GM18868 (cell line): ENCODE measurements around the gene LSM2.

Experiments used
- ATAC-seq: cut with Tn5 transposase; IDR thresholded peaks from one replicate; pipeline ENCODE4 v1.9.1; 2021; ENCODE audit warnings: mild to moderate bottlenecking, moderate library complexity; ENCODE audit not compliant: unreplicated experiment

Gene LSM2

DNA sequence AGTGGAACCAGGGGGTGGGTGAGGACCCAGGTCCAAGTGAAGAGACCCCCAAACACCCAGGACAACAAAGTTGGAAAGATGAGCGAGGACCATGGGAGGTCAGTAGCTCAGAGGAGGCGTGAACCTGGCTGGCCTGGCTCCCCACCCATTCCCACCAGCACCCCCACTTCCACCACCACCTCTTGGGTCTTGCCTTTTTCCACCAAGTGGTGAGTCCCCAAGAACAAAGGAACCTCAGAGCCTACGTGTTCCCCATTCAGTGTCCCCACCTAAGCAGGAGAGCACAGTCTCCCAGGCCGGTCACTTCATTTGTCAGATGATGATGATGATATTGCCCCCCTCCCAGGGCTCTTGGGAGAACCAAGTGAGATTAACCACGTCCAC lies 29.1 kb downstream of the LSM2 start:
- no peak for ATAC-seq

DNA sequence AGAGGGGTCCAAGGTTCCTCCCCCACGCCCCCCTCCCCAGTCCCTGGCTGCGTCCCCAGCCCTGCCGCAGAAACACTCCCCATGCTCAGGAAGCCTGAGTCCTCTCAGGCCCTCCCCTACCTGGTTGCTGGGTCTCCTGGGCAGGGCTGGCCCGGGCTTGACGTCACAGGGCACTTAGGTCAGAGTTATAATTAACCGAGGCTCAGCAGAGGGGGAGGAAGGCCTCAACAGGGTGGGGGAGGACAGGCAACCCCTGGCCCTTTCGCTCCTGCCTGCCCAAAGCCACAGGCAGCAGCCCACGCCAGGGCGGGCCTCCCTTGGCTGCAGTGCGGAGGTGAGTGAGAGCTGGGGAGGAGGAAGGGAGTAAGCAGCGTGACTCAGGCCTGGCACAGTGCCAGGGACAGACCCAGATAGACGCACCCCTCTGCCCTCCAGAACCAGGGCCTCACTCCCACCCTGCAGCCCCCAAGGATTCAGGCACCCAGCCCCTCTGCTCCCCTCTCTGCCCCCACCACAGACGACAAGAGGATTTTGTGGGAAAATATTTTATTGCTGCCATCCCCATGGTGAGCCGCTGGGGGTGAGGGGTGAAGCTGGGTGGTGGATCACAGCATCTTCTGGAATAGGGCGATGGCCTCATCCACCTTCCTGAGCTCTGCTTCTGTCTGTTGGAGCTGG lies 29.6 kb downstream of the LSM2 start, which contains the start of gene VWA7:
TSS of gene VWA7 (minus strand) at position 340 of the 678 bp plus-strand sequence. CDS start 549 bp downstream, outside the sequence.
- peak; percentile 87 for ATAC-seq

DNA sequence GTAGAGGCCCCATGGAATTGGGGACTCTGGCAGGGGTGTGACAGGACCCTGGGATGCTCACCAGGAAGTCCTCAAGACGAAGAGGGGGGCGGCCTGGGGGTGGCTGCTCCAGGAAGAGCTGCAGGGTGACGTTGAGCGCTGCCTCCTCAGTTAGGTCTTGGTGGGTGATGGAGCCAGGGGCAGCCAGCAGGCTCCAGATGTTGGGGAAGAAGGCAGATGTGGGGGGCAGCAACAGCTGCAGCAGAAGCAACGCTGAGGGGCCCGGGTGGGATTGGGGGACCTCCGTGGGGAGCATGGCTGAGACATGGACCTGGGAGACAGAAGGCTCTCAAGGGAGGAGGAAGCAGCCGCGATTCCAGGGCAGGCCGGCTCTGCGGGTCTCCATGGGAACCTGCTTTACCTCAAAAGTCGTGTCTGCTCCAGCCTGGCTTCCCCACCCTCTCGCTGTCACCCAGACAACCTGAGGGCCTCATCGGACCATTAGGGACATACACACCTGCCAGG lies 30.2 kb downstream of the LSM2 start:
- ATAC-seq = no peak

DNA sequence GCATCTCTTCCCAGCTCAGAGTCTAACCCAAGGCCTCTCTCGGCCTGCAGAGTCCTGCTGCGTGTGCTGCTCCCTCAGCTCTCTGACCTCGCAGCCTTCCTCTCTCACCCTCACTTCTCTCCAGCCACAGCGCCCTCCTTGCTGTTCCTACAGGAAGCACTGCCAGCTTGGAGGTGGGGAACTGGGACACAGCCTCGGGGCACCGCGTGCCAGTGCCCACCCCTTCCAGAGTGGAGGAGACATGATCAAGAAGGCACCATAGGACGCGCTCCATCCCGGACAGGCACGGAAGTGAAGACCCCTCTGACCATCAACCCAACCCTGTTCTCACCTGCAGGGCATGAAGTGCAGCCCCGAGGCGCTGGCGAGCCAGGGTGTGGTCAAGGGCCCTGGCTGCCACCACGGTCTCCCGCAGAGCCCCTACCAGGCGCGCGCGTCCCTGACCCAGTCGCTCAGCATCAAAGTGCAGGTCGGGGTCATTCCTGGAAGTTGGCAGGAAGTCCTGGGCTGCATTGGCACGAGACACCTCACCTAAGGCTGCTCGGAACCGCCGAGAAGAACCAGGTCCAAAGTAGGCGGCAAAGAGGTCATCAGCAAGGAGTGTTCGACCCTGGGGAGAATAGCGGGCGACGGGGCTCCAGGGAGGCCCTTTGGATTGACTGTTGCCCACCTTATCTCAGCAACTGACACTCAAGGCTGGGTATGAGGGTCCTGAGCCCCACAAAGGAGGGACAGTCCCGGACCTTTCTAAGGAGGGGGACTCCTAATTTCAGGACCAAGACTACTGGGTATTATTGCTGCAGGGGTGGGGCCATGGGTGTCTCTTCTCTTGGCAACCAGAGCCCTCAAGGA lies 30.9 kb downstream of the LSM2 start:
- ATAC-seq = no peak

DNA sequence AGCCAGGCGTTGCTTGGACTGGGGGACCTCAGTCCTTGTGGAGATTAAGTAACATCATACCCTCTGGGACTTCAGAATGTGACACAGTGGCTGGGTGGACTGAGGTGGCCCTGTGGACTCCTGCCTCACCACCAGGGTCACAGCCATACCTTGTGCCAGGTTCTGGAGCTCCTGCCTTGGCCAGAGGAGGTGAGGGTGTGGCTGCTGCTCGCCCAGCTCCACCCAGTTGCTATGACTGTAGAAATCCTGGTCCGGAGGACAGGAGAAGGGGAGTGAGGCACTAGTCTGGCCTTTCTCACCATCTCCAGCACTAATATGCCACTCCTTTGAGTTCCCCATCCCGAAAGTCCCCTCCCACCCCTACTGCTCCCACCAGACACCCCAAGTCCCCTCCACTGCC lies 31.6 kb downstream of the LSM2 start:
- no peak for ATAC-seq

DNA sequence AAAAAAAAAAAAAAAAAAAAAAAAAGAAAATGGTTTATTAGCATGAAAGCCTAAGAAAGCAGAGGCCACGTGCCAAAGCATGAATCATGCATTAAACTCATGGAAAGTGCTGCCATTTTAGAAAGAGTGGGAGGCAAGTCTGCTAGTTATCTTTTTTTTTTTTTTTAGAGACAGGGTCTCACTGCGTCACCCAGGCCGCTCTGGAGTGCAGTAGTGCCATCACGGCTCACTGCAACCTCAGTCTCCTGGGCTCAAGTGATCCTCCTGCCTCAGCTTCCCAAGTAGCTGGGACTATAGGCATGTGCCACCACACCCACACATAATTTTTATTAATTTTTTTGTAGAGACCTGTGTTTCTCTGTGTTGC lies 34.8 kb downstream of the LSM2 start:
- ATAC-seq = no peak

DNA sequence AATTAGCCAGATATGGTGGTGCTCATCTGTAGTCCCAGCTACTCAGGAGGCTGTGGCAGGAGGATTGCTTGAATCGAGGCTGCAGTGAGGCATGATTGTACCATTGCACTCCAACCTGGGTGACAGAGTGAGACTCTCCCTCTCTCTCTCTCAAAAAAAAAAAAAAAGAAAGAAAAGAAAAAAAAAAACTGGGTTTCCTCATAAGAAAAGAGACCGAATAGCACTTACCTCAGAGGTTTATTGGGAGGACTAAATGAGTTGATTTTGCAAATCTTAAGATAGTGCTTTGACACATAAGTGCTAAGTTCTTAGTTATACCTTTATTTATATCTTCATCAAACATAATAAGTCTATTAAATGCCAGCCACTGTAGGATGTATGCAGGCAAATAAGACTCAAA lies 35.9 kb downstream of the LSM2 start:
- no peak for ATAC-seq

DNA sequence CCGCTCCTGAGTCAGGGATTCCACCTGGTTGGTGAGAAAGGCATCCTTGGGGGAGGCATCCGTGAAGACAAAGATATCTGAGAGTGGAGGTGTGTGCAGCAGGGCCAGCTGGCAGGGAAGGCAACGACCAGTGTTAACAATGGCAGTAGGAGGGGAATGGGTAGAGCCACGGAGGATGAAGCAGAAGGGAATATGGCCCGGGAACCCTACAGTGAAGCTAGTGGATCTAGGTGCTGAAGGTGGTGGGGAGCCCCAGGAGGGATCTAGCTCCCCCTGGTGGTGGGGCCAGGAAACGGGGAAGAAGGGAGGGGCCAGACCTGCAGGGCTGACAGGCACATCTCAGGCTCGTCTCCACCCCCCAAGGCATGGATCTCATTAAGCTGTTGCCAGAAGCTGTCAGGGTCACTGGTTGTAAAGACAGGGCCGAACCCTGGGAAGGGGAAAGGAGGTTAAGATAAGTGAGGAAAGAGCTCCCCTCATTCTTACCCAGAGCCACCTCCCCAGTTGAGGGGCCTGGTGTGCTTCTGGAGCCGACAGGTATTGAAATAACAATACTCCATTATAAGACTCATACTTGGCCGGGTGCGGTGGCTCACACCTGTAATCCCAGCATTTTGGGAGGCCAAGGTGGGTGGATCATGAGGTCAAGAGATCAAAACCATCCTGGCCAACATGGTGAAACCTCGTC lies 36.9 kb downstream of the LSM2 start:
- no peak for ATAC-seq

DNA sequence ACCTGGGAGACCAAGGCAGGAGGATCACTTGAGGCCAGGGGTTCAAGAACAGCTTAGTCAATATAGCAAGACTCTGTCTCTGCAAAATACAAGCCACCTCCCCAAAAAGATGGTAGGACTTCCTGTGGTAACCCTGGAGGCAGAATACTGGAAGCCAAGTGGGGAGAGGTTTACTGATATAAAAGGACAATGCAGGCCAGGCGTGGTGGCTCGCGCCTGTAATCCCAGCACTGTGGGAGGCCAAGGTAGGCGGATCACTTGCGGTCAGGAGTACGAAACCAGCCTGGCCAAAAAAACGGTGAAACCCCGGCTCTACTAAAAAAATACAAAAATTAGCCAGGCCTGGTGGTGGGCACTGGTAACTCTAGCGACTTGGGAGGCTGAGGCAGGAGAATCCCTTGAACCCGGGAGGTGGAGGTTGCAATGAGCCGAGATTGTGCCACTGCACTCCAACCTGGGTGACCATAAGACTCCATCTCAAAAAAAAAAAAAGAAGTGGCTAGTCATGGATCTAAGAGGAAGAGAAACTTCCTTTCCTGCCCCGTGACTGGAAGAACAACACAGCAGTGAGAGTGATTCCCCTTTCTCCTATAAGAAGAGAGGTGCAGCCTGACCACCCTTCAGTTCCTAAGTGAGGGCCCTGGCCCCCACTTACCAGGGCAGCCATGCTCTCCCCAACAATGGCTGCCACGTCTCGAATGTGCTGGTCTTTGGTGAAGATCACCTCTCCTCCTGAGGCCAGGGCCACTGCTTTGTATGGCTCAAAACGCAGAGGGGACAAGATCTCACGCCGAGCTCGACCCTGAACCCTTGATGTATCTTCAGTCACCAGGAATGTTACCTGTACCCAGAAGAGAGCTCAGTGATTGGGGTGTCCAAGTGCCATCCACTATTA lies 38.2 kb downstream of the LSM2 start:
- no peak for ATAC-seq

DNA sequence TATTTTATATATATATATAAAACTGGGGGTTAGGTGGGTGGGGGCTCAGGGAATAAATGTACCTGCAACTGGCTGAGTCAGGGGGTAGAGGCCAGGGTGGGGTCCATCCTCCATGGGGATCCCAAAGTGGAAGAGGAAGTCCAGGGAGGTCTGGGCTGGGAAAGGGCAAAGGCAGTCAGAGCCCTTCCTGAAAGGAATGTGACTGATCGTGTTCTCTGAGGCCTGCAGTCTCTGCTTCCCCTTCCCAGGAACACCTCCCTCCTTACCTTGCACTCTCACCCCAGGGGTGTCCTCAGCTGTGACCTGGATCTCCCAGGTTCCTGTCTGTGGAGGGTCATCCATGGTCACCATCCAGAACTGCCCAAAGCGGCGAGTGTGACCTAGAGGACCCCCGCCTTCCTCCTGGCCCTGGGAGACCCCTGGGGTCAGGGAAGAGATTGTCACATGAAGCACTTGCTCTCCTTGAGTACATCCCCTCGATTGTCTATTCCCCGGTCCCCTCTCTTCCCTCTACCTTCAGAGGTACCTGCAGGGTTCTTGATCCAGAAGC lies 39.6 kb downstream of the LSM2 start:
- ATAC-seq = no peak

DNA sequence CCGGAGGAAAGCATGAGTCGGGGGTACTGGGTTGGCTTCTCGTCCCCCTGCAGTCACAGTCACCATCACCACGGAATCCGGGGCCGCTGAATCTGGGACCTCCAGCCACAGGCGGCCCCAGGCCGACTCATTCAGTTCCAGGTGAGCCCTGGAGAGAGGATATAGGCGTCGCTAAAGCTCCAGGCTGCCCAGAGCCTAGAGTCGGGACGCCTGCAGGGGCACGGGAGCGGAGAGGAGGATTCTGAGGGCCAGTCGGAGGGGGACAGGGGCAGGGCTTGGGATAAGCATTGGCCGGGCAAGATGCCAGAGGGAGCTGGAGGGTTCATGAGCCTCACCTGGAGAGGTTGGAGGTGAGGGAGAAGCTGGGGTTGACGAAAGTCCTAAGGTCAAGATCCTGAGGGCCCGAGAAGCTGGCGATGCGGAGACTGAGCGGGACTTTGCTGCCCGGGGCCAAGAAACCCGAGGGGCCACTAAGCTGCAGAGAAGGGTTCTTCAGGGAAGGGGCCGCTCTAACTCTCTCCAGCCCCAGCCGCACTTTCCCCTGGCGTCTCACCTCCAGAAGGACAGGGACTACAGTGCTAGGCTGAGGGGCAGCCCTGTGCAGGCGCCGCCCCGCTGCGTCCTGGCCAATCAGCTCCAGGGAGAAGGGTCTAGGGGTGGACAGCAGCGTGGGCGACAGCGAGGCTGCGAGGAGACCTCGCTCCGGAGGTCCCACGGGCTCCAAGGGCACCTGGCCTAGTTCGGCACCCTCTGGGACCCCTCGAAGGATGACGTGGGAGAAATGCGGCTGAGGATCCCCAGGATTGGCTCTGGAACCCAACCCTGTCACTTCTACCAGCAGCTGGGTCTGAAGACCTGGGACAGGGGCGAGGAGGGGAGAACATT lies 40.6 kb downstream of the LSM2 start:
- ATAC-seq = no peak

DNA sequence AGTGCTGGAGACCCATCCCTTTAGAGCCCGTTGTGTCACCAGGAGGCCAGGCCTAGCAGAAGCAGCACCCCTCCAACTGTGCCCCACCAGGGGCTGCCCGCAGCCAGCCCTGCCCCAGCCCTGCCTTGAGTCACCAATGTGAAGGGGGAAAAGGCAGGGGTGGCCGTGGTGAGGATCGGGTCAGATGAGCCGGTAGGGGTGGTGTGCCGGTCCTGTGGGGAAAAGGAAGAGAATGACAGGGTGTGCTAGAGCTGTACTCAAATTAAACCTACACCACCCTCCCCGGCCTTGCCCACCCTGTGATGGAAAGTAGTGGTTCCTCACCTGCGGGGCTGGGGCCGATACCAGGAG lies 41.2 kb downstream of the LSM2 start:
- ATAC-seq = no peak

DNA sequence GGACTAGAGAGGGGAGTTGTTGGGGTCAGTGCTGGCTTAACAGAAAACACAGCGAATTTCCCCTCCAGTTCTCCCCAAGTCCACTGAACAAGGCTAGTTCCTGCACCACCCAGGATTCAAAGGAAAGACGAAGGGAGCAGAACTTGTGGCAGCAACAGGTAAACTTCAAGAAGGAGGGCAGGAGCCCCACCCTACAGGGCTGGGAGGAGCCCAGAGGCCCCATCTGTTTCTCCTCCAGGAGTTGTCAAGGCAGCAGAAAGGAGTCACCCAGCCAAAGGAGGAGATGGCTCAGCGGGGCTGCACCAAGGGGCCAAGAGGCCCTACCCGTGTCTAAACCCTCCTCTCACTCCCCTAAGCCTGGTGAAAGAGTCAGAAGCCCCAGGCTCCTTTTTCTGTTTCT lies 42.6 kb downstream of the LSM2 start:
- no peak for ATAC-seq

DNA sequence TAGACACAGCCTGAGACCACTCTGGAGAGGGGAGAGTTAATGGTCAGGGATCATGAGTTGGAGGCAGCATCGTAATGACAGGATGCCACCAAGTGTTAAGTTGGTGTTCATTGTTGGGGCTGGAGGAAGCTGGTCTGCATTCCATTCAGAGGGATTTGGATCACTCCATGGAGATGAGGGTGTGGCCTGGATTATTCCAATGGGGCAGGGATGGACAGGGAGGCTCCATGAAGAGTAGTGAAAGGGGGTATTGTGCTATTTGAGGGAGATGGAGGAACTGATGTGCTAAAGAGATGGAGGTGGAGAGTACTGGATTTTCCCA lies 43.2 kb downstream of the LSM2 start:
- no peak for ATAC-seq

DNA sequence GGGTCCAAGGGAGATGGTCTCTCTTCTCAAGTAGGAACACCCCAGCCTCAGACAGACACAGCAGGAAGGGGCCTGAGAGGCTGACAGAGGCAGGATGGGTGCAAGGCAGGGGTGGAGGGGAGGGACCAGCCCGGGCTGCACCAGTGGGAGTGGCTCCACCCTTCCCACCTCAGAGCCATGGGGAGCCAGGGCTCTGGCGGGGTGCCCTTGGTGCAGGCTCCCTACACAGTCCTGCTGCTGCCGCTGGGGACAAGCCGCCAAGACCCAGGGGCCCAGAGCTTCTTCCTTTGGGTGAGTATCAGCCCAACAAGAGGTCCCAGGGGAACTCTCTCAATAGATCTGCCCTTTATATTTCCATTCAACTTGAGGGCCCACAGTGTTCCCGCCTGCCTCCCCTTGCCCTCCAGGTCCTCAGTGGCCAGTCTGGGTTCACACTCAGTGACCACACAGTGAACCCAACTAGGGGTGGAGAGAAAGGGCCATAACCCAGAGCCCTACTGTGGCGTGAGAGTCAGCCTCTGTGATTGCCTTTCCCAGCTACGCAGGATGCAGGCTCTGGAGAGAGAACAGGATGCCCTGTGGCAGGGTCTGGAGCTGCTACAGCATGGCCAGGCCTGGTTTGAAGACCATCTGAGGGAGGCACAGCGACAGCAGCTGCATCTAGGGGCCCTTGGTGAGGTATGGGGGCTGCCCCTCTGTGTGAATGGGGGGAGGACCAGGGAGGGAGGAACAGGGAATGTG lies 43.7 kb downstream of the LSM2 start:
- ATAC-seq = no peak

DNA sequence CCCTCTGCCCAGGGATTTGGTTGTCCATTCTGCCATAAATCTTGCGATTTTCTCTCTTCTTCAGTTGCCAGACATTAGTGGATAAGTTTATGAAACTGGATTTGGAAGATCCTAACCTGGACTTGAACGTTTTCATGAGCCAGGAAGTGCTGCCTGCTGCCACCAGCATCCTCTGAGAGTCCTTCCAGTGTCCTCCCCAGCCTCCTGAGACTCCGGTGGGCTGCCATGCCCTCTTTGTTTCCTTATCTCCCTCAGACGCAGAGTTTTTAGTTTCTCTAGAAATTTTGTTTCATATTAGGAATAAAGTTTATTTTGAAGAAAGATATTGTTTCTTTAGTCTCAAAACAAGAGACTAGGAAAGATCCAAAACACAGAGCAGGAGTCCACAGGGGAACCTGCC lies 44.4 kb downstream of the LSM2 start, which contains the start of gene SAPCD1:
TSS of gene SAPCD1 (plus strand) at position 301 of the 400 bp plus-strand sequence. CDS start 399 bp downstream, outside the sequence.
- no peak for ATAC-seq

DNA sequence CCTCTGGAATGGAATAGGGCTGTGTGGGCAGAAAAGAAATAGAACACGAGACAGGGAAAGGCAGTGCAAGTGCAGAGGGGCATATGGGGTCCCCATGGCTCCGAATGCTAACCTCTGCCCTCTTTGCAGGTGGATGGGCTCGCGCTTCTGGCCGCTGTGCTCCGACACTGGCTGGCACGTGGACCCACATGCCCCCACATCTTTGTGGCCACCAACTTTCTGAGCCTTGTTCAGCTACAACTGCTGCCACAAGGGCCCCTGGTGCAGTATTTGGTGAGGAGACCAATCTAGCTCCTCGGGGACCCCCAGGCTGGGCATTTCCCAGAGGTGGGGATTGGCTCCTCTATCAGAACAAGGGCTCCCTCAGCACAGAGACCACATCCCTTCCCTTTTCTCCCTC lies 45.4 kb downstream of the LSM2 start:
- no peak for ATAC-seq

DNA sequence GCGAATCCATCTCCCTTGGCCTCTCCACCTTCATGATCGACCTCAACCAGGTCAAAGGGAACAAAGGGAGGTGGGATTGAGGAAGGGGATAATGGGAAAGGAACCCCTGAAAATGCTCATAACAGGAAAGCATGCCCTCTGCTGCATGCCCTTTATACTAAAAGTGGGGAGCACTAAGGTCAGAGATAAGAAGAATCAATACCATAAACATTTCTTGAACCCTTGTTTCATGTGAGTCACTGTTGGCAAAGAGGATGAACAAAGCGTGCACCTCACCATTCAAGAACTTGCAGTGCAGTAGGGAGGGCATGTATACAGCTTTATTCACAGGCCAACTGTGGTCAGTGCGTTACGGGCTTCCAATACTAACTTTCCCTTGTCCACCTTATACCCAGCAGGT lies 46.0 kb downstream of the LSM2 start:
- no peak for ATAC-seq

DNA sequence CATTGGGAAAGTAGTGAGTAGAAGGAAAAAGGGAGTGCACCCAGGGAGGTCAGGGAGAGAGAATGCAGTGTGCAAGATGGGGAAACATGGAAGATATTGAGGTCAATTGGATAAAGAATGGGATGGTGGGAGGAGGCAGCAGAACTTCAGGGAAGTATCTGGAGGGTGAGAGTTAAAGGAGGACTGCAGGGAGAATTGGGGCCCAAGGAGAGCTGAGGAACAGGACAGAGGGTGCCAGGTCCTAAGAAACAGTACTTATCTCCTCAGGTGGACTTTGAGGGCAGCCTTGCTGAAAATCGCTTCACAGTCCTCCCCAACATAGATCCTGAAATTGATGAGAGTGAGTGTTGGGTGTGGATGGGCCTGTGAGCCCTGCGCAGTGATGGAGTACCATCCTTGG lies 48.5 kb downstream of the LSM2 start:
- ATAC-seq = no peak
